Gastrocnemius medialis (tissue), 4 donors: Measurements from ENCODE around the gene ABTB1. TPM values are rescaled to one million over a fixed set of nuclear protein-coding genes. Genes with fewer than 3 reads are reported as not detected.

Source experiments
- ATAC-seq, 2 donors: fragments of 150-250 bp; one replicate each; pipeline ENCODE4 v1.9.1; 2016
- DNase-seq, 2 donors: peaks; one replicate each; pipeline ENCODE4 v3.0.0-alpha.2; 2019
- H3K27ac ChIP-seq, 4 donors: fragments of 200-600 bp; sonication (generic); 1 replicate in 1 of 4; 2 replicates in 3 of 4; pipeline ENCODE4 v1.5.1; 2016 to 2018; ENCODE audit warnings: mild to moderate bottlenecking in 2 of 4, moderate library complexity in 1 of 4
- H3K27me3 ChIP-seq, 3 donors: fragments of 200-600 bp; sonication (generic) in 2 of 3; 1 replicate in 1 of 3; 2 replicates in 2 of 3; pipeline versions ENCODE4 v1.5.1 to v1.6.0; 2016 to 2019; ENCODE audit warnings: mild to moderate bottlenecking in 1 of 3, moderate library complexity in 1 of 3
- H3K36me3 ChIP-seq, 2 donors: fragments of 200-600 bp; sonication (generic) in 1 of 2; one replicate each; pipeline ENCODE4 v1.5.1; 2017 to 2018
- H3K4me1 ChIP-seq, 2 donors: fragments of 200-600 bp; sonication (generic) in 1 of 2; one replicate each; pipeline ENCODE4 v1.5.1; 2016 to 2017; ENCODE audit warnings: mild to moderate bottlenecking in 2 of 2
- H3K4me3 ChIP-seq, 4 donors: fragments of 200-600 bp; sonication (generic) in 3 of 4; 1 replicate in 1 of 4; 2 replicates in 3 of 4; pipeline ENCODE4 v1.5.1; 2016 to 2019; ENCODE audit warnings: mild to moderate bottlenecking in 2 of 4
- H3K9me3 ChIP-seq, 3 donors: fragments of 200-600 bp; sonication (generic) in 2 of 3; 1 replicate in 1 of 3; 2 replicates in 2 of 3; pipeline ENCODE4 v1.5.1; 2016 to 2019
- CTCF ChIP-seq, 5 experiments: fragments of 450-650 bp in 3 of 5; fragments of 200-600 bp in 2 of 5; sonication (generic) in 2 of 5; IDR thresholded peaks in 4 of 5; conservative IDR thresholded peaks in 1 of 5; 1 replicate in 4 of 5; 2 replicates in 1 of 5; pipeline ENCODE4 v1.5.1; 2016 to 2019; ENCODE audit warnings: antibody characterized with exemption in 5 of 5, mild to moderate bottlenecking in 3 of 5, moderate library complexity in 3 of 5
- POLR2A ChIP-seq, 2 donors: fragments of 450-650 bp; IDR thresholded peaks; one replicate each; pipeline ENCODE4 v1.6.1; 2017; ENCODE audit warnings: antibody characterized with exemption in 2 of 2, mild to moderate bottlenecking in 2 of 2, moderate library complexity in 2 of 2
- in situ Hi-C, 4 donors: fragments of 200-750 bp; cut with MboI; loops; one replicate each; pipeline versions ENCODE4 v1.15.0 to v1.8.0; 2017; ENCODE audit warnings: low sequenced_read_pairs in 4 of 4
- intact Hi-C: fragments of 100-400 bp; cut with DNase I; formaldehyde crosslinking; loops from one replicate; pipeline ENCODE4 v1.15.1; 2023; ENCODE audit warnings: low total_unique reads
- total RNA-seq, 4 donors: library from RNA; depleted of rRNA; stranded (reverse); fragments of >200 nt; gene quantifications; one replicate each; pipeline versions ENCODE4 v1.1.0 to v1.2.3, GENCODE V29; 2016

Gene ABTB1
- total RNA-seq, 4 donors from 2014 or later, result 22.9 to 37.5 (median 30.1) TPM

- in situ Hi-C loops (no loop called here), intact Hi-C loops (no loop called here)
- ATAC-seq, result no peak
- peaks cover 32 to 69% of the 10 kb centered on the region in 2 donors for H3K4me1 ChIP-seq
- TF ChIP-seq CTCF (IDR thresholded peaks at IDR 0.05 in 4 of 5, conservative IDR thresholded peaks at IDR 0.05 in 1 of 5) (no peak), POLR2A (IDR thresholded peaks at IDR 0.05) (no peak)
- no peak for DNase-seq
- H3K4me3 ChIP-seq, result no peak overlapping the region
- H3K9me3 ChIP-seq, result no peaks in the 10 kb centered on the region
- H3K36me3 ChIP-seq, result peaks cover 0 to 12% of the 10 kb centered on the region in 2 donors
- no peaks in the 10 kb centered on the region for H3K27me3 ChIP-seq
- H3K27ac ChIP-seq, result peak overlapping the region in 3 of 4 donors; percentile 62 to 89 (median 71)
Observed at GRCh38 chr3:127714866-127715265, 42.1 kb downstream of the ABTB1 start.

GRCh38 chr3:127715532-127715931, 42.8 kb downstream of the ABTB1 start:
- Histone ChIP-seq H3K9me3 (no peaks in the 10 kb centered on the region), H3K4me1 (peaks cover 32 to 63% of the 10 kb centered on the region in 2 donors), H3K27me3 (no peaks in the 10 kb centered on the region), H3K4me3 (no peak overlapping the region), H3K36me3 (peaks cover 0 to 17% of the 10 kb centered on the region in 2 donors), H3K27ac (peak overlapping the region in 3 of 4 donors; percentile 62 to 89 (median 71))
- ATAC-seq (no peak), DNase-seq (no peak)
- in situ Hi-C loops, result no loop called here
- intact Hi-C loops, result no loop called here
- no peak for TF ChIP-seq POLR2A (IDR thresholded peaks at IDR 0.05)
- no peak for TF ChIP-seq CTCF (IDR thresholded peaks at IDR 0.05 in 4 of 5, conservative IDR thresholded peaks at IDR 0.05 in 1 of 5)

GRCh38 chr3:127716384-127716783, 43.6 kb downstream of the ABTB1 start:
- no peak overlapping the region for H3K4me3 ChIP-seq
- in situ Hi-C loops, result no loop called here
- no peak for TF ChIP-seq POLR2A (IDR thresholded peaks at IDR 0.05)
- no peak for TF ChIP-seq CTCF (IDR thresholded peaks at IDR 0.05 in 4 of 5, conservative IDR thresholded peaks at IDR 0.05 in 1 of 5)
- peaks cover 0 to 23% of the 10 kb centered on the region in 2 donors for H3K36me3 ChIP-seq
- H3K27me3 ChIP-seq, result no peaks in the 10 kb centered on the region
- peaks cover 25 to 57% of the 10 kb centered on the region in 2 donors for H3K4me1 ChIP-seq
- peak overlapping the region in 3 of 4 donors; percentile 29 to 71 (median 54) for H3K27ac ChIP-seq
- ATAC-seq (no peak), DNase-seq (no peak)
- H3K9me3 ChIP-seq, result no peaks in the 10 kb centered on the region
- intact Hi-C loops, result no loop called here

GRCh38 chr3:127717357-127718244, 44.8 kb downstream of the ABTB1 start:
- H3K27me3 ChIP-seq, result no peaks in the 10 kb centered on the region
- in situ Hi-C loops, result no loop called here
- H3K4me1 ChIP-seq, result peaks cover 18 to 57% of the 10 kb centered on the region in 2 donors
- no peak for DNase-seq
- H3K36me3 ChIP-seq, result peaks cover 0 to 23% of the 10 kb centered on the region in 2 donors
- no peak for ATAC-seq
- intact Hi-C loops, result no loop called here
- H3K27ac ChIP-seq, result peak overlapping the region; percentile 5 to 71 (median 42)
- no peaks in the 10 kb centered on the region for H3K9me3 ChIP-seq
- no peak for TF ChIP-seq CTCF (IDR thresholded peaks at IDR 0.05 in 4 of 5, conservative IDR thresholded peaks at IDR 0.05 in 1 of 5)
- no peak for TF ChIP-seq POLR2A (IDR thresholded peaks at IDR 0.05)
- H3K4me3 ChIP-seq, result no peak overlapping the region
